Hepatocyte (in vitro differentiated cells): ENCODE measurements around the gene VAV3. TPM values are rescaled to one million over a fixed set of nuclear protein-coding genes. Genes with fewer than 3 reads are reported as not detected.

Source experiments
- DNase-seq: peaks from one replicate; pipeline ENCODE4 v3.0.0-alpha.2; 2016; ENCODE audit warnings: low spot score
- H2AFZ ChIP-seq: fragments of 200-600 bp; sonication (generic); 2 replicates; pipeline ENCODE4 v1.6.0; 2016; ENCODE audit warnings: antibody characterized with exemption, mild to moderate bottlenecking
- H3K27ac ChIP-seq: fragments of 200-600 bp; sonication (generic); 2 replicates; pipeline ENCODE4 v1.5.1; 2016; ENCODE audit warnings: mild to moderate bottlenecking
- H3K27me3 ChIP-seq: fragments of 200-600 bp; sonication (generic); 2 replicates; pipeline ENCODE4 v1.6.1; 2016
- H3K36me3 ChIP-seq: fragments of 200-600 bp; sonication (generic); replicated peaks from 2 replicates; pipeline ENCODE4 v1.5.1; 2016; ENCODE audit warnings: low read depth; ENCODE audit not compliant: insufficient read depth
- H3K4me1 ChIP-seq: fragments of 200-600 bp; sonication (generic); 2 replicates; pipeline ENCODE4 v1.5.1; 2016; ENCODE audit warnings: mild to moderate bottlenecking, moderate library complexity; ENCODE audit not compliant: insufficient read depth
- H3K4me2 ChIP-seq: fragments of 200-600 bp; sonication (generic); 2 replicates; pipeline ENCODE4 v1.6.0; 2016
- H3K4me3 ChIP-seq: fragments of 200-600 bp; sonication (generic); 2 replicates; pipeline ENCODE4 v1.5.1; 2016; ENCODE audit warnings: mild to moderate bottlenecking
- H3K79me2 ChIP-seq: fragments of 200-600 bp; sonication (generic); 2 replicates; pipeline ENCODE4 v1.6.0; 2017; ENCODE audit warnings: mild to moderate bottlenecking
- H3K9me2 ChIP-seq: fragments of 200-600 bp; sonication (generic); replicated peaks from 2 replicates; pipeline ENCODE4 v1.6.0; 2017; ENCODE audit warnings: mild to moderate bottlenecking; ENCODE audit not compliant: insufficient read depth
- H3K9me3 ChIP-seq: fragments of 200-600 bp; sonication (generic); 2 replicates; pipeline ENCODE4 v1.5.1; 2016; ENCODE audit warnings: low read depth, mild to moderate bottlenecking
- H4K20me1 ChIP-seq: fragments of 200-600 bp; sonication (generic); 2 replicates; pipeline ENCODE4 v1.6.0; 2016; ENCODE audit warnings: mild to moderate bottlenecking; ENCODE audit not compliant: insufficient read depth, poor library complexity, severe bottlenecking
- CTCF ChIP-seq: fragments of 200-600 bp; sonication (generic); IDR thresholded peaks from 2 replicates; pipeline ENCODE4 v1.5.1; 2016; ENCODE audit warnings: antibody characterized with exemption, mild to moderate bottlenecking; ENCODE audit not compliant: poor library complexity
- EZH2 ChIP-seq: fragments of 200-600 bp; sonication (generic); IDR thresholded peaks from 2 replicates; pipeline ENCODE4 v1.6.1; 2016; ENCODE audit warnings: antibody characterized with exemption, mild to moderate bottlenecking, borderline replicate concordance
- EZH2phosphoT487 ChIP-seq: fragments of 200-600 bp; sonication (generic); IDR thresholded peaks from one replicate; pipeline ENCODE4 v1.6.1; 2018; ENCODE audit warnings: antibody characterized with exemption, mild to moderate bottlenecking, low read depth, moderate library complexity; ENCODE audit not compliant: unreplicated experiment, severe bottlenecking
- WGBS: methylation state at CpG from one replicate; pipeline ENCODE4 v1.1.6; 2016; ENCODE audit warnings: low lambda C conversion rate; ENCODE audit errors: missing lambda C conversion rate; 5-methylcytosine and 5-hydroxymethylcytosine counted together
- polyA plus RNA-seq: library from polyadenylated mRNA; unstranded; fragments of >200 nt; fragmentation: Nextera tagmentation; extraction: Ambion mirVana; gene quantifications from 2 replicates; pipeline ENCODE4 v1.2.1, GENCODE V29; 2016
- total RNA-seq: library from RNA; depleted of rRNA; stranded (reverse); fragments of >200 nt; gene quantifications from 2 replicates; pipeline ENCODE4 v1.2.3, GENCODE V29; 2014

The VAV3 gene
- total and polyA plus RNA-seq, 2 experiments from 2014 or later: 12.3 to 40.5 TPM

GRCh38 chr1:107934578-107934977, 30.4 kb downstream of the VAV3 start:
- Histone ChIP-seq H3K4me2 (no peak overlapping the region), H3K27ac (no peak overlapping the region), H3K4me3 (no peak overlapping the region), H3K4me1 (no peaks in the 10 kb centered on the region), H3K36me3 (no peaks in the 10 kb centered on the region), H3K9me2 (no peaks in the 10 kb centered on the region), H3K9me3 (no peaks in the 10 kb centered on the region), H3K27me3 (no peaks in the 10 kb centered on the region), H2AFZ (no peak overlapping the region), H4K20me1 (no peaks in the 10 kb centered on the region), H3K79me2 (no peaks in the 10 kb centered on the region)
- no peak for DNase-seq
- no peak for TF ChIP-seq EZH2
- TF ChIP-seq CTCF: no peak
- 82% methylated on average over 5 of the region's 5 CpGs for WGBS

- Histone ChIP-seq H3K4me2 (no peak overlapping the region), H3K36me3 (no peaks in the 10 kb centered on the region), H3K9me3 (no peaks in the 10 kb centered on the region), H3K9me2 (no peaks in the 10 kb centered on the region), H3K4me3 (no peak overlapping the region), H4K20me1 (no peaks in the 10 kb centered on the region), H3K4me1 (no peaks in the 10 kb centered on the region), H3K79me2 (no peaks in the 10 kb centered on the region), H2AFZ (no peak overlapping the region), H3K27me3 (no peaks in the 10 kb centered on the region), H3K27ac (no peak overlapping the region)
- TF ChIP-seq CTCF: no peak
- TF ChIP-seq EZH2phosphoT487: no peak
- no peak for TF ChIP-seq EZH2
- 83% methylated on average over 1 of the region's 1 CpG for WGBS
- no peak for DNase-seq
These were observed 31.2 kb downstream of the VAV3 start for GRCh38 chr1:107933736-107934135.

- H3K27ac ChIP-seq: no peak overlapping the region
- DNase-seq: no peak
- no peaks in the 10 kb centered on the region for H3K4me1 ChIP-seq
- TF ChIP-seq EZH2phosphoT487 (no peak), EZH2 (no peak), CTCF (no peak)
- no peaks in the 10 kb centered on the region for H3K79me2 ChIP-seq
- H2AFZ ChIP-seq: no peak overlapping the region
- no peak overlapping the region for H3K4me3 ChIP-seq
- H3K9me2 ChIP-seq: no peaks in the 10 kb centered on the region
- 96% methylated on average over 1 of the region's 1 CpG for WGBS
- H3K9me3 ChIP-seq: no peaks in the 10 kb centered on the region
- H3K27me3 ChIP-seq: no peaks in the 10 kb centered on the region
- no peaks in the 10 kb centered on the region for H4K20me1 ChIP-seq
- H3K36me3 ChIP-seq: no peaks in the 10 kb centered on the region
- no peak overlapping the region for H3K4me2 ChIP-seq
These were observed 34.7 kb downstream of the VAV3 start for GRCh38 chr1:107930292-107930691.

- no peak overlapping the region for H3K4me3 ChIP-seq
- H3K9me3 ChIP-seq: no peaks in the 10 kb centered on the region
- no peak overlapping the region for H3K4me2 ChIP-seq
- no peaks in the 10 kb centered on the region for H3K79me2 ChIP-seq
- H4K20me1 ChIP-seq: no peaks in the 10 kb centered on the region
- H3K9me2 ChIP-seq: no peaks in the 10 kb centered on the region
- TF ChIP-seq EZH2phosphoT487: no peak
- TF ChIP-seq EZH2: no peak
- no peak for TF ChIP-seq CTCF
- no peaks in the 10 kb centered on the region for H3K27me3 ChIP-seq
- no peak for DNase-seq
- H3K27ac ChIP-seq: no peak overlapping the region
- no peaks in the 10 kb centered on the region for H3K36me3 ChIP-seq
- no peaks in the 10 kb centered on the region for H3K4me1 ChIP-seq
- no peak overlapping the region for H2AFZ ChIP-seq
- WGBS: 85% methylated on average over 2 of the region's 2 CpGs
These were observed 37.2 kb downstream of the VAV3 start for GRCh38 chr1:107927820-107928219.
